Coronary artery (tissue), 2 donors: Measurements from ENCODE around the gene TWNK.
A peak's percentile ranks its signal among the peaks of the same experiment; 100 is the strongest.

Experiments
- DNase-seq: peaks from one replicate; pipeline ENCODE4 v3.0.0-alpha.2; 2017; ENCODE audit warnings: low spot score
- H3K27ac ChIP-seq, 2 donors: fragments of 200-600 bp; sonication (generic); one replicate each; pipeline ENCODE4 v1.5.1; 2016 to 2019
- H3K4me3 ChIP-seq: fragments of 200-600 bp; sonication (generic); 2 replicates; pipeline ENCODE4 v1.5.1; 2016; ENCODE audit warnings: mild to moderate bottlenecking, moderate library complexity
- TF ChIP-seq, protein P1 (sequence below): fragments of 200-600 bp; sonication (generic); IDR thresholded peaks from one replicate; pipeline ENCODE4 v1.5.1; 2019; ENCODE audit warnings: antibody characterized with exemption

Gene TWNK

DNA sequence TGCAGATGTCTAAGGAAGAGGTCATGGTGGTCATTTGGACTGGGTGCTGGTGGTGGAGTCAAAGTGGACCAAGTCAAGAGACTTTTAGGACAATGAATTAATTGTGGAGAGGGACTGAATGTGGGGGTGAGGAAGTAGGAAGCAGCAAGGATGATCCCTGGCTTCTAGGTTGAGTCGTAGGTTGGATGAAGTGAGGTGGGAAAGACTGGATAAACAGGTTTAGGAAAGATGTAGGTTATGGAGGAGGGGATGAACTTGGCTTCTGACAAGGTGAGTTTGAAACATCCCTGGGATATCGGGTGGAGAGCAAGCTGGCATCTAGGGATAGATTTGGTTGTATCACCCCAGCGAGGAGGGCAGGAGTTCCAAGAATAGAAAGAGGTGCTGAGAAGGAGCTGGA is 10.4 kb upstream of the TWNK start:
- peak; percentile 26 for DNase-seq
- TF ChIP-seq, protein P1, sequence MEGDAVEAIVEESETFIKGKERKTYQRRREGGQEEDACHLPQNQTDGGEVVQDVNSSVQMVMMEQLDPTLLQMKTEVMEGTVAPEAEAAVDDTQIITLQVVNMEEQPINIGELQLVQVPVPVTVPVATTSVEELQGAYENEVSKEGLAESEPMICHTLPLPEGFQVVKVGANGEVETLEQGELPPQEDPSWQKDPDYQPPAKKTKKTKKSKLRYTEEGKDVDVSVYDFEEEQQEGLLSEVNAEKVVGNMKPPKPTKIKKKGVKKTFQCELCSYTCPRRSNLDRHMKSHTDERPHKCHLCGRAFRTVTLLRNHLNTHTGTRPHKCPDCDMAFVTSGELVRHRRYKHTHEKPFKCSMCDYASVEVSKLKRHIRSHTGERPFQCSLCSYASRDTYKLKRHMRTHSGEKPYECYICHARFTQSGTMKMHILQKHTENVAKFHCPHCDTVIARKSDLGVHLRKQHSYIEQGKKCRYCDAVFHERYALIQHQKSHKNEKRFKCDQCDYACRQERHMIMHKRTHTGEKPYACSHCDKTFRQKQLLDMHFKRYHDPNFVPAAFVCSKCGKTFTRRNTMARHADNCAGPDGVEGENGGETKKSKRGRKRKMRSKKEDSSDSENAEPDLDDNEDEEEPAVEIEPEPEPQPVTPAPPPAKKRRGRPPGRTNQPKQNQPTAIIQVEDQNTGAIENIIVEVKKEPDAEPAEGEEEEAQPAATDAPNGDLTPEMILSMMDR, result no peak
- H3K4me3 ChIP-seq, result no peak overlapping the region
- H3K27ac ChIP-seq, result no peak overlapping the region

DNA sequence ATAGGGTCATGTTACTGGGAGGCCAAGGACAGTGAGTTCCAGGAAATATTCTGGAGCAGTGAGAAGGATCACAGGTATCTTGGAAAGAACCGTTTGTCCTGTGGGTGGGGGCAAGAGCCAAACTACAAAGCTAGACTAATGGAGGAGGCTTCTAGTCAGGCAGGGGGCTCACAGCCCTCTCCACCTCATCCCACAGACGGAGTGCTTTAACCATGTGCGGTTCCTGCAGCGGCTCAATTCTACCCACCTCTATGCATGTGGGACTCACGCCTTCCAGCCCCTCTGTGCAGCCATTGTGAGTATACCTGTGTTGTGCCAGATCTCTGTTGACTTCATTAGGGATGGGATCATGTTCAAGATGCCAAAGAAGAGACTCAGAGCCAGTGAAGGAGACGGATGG is 9.9 kb upstream of the TWNK start:
- TF ChIP-seq, protein P1, result no peak
- peak; percentile 38 for DNase-seq
- Histone ChIP-seq H3K27ac (no peak overlapping the region), H3K4me3 (no peak overlapping the region)

DNA sequence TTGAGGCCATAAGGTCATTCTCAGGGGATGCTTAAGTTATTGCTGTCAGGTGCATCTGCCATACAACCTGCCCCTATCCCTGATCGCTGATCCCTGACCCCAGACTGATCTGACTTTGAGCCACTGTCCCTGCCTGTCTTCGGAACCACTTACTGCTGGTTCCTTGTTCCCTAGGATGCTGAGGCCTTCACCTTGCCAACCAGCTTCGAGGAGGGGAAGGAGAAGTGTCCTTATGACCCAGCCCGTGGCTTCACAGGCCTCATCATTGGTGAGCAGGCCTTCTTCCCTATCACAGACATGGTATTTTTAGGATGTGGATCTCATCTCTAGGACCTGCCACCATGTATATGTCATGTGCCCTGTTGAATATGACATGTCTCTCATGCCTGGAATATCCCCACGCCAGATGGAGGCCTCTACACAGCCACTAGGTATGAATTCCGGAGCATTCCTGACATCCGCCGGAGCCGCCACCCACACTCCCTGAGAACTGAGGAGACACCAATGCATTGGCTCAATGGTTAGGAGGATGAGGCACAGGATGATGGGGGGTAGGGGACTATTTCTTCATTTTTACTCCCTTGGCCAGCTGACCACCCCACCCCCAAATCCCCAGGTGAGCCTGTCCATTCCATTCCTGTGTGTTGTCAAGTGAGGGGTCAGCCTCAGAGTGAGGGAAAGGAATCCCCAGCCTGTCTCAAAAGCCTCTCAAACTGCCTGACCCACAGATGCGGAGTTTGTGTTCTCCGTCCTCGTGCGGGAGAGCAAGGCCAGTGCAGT is 9.0 kb upstream of the TWNK start:
- no peak overlapping the region for H3K27ac ChIP-seq
- no peak overlapping the region for H3K4me3 ChIP-seq
- TF ChIP-seq, protein P1, result no peak
- peak; percentile 59 for DNase-seq

DNA sequence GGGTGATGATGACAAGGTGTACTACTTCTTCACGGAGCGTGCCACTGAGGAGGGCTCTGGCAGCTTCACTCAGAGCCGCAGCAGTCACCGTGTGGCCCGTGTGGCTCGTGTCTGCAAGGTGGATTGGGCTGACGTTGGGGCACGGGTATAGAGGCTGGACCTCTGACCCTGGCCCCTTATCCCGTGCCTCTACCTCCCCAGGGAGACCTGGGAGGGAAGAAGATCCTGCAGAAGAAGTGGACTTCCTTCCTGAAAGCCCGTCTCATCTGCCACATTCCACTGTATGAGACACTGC is 8.5 kb upstream of the TWNK start:
- no peak overlapping the region for H3K4me3 ChIP-seq
- peak; percentile 57 for DNase-seq

DNA sequence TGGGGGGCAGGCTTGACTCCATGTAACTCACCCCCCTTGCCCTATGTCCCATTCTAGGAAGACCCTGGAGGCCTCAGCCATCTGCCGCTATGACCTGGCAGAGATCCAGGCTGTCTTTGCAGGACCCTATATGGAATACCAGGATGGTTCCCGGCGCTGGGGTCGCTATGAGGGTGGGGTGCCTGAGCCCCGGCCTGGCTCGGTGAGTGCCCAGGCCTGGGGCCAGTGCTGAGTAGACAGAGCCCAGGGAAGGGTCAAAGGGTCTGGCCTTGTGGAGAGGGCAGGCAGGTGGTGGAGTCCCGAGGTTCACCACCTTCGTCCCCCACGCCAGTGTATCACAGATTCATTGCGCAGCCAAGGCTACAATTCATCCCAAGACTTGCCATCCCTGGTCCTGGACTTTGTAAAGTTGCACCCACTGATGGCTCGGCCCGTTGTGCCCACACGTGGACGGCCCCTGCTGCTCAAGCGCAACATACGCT is 7.5 kb upstream of the TWNK start:
- H3K27ac ChIP-seq, result no peak overlapping the region
- peak; percentile 67 for DNase-seq
- TF ChIP-seq, protein P1, result no peak
- no peak overlapping the region for H3K4me3 ChIP-seq

More for the DNA sequence above, 8.5 kb upstream of the TWNK start:
- H3K27ac ChIP-seq, result no peak overlapping the region
- TF ChIP-seq, protein P1, result no peak

DNA sequence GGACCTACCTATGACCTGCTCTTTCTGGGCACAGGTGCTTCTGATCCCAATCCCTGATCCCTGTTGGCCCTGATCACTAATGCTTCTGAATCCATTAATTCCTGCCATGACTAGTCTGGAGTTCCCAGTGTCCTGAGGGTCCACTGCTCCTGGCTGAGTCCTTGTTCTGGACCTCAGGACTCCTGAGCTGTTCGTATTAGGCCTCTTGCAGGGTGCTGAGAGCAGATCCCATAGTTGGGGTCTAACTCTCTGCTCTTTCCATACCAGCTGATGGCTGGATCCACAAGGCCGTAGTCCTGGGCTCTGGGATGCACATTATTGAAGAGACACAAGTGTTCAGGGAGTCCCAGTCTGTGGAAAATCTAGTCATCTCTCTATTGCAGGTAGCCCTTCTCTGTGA is 7.0 kb upstream of the TWNK start:
- Histone ChIP-seq H3K27ac (no peak overlapping the region), H3K4me3 (no peak overlapping the region)
- DNase-seq, result no peak
- TF ChIP-seq, protein P1, result no peak

DNA sequence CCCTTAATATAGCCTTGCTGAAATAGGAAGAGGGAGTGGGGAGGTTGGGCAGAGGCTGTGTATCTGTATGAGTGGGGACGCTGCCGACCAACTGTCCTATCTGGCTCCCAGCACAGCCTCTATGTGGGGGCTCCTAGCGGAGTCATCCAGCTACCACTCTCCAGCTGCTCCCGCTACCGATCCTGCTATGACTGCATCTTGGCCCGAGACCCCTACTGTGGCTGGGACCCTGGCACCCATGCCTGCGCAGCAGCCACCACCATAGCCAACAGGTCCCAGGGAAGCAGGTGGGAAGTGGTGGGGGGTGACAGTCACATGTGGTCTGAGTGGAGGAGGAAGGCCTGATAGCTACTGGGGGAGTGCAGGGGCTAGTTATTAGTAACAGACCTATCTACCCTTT is 6.6 kb upstream of the TWNK start:
- TF ChIP-seq, protein P1, result no peak
- Histone ChIP-seq H3K4me3 (no peak overlapping the region), H3K27ac (no peak overlapping the region)
- DNase-seq, result peak; percentile 36
